Stimulated activated CD4-positive, alpha-beta T cell treated with anti-CD3 and anti-CD28 coated beads, TNF-alpha, amount 100 ng/mL, for 24 hours (primary cell): ENCODE results near the gene MINDY2.

Experiments used
- DNase-seq, 3 experiments: peaks; one replicate each; pipeline ENCODE4 v3.0.0-alpha.2; 2020; ENCODE audit warnings: low read depth in 3 of 3

Gene MINDY2, protein sequence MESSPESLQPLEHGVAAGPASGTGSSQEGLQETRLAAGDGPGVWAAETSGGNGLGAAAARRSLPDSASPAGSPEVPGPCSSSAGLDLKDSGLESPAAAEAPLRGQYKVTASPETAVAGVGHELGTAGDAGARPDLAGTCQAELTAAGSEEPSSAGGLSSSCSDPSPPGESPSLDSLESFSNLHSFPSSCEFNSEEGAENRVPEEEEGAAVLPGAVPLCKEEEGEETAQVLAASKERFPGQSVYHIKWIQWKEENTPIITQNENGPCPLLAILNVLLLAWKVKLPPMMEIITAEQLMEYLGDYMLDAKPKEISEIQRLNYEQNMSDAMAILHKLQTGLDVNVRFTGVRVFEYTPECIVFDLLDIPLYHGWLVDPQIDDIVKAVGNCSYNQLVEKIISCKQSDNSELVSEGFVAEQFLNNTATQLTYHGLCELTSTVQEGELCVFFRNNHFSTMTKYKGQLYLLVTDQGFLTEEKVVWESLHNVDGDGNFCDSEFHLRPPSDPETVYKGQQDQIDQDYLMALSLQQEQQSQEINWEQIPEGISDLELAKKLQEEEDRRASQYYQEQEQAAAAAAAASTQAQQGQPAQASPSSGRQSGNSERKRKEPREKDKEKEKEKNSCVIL

DNA sequence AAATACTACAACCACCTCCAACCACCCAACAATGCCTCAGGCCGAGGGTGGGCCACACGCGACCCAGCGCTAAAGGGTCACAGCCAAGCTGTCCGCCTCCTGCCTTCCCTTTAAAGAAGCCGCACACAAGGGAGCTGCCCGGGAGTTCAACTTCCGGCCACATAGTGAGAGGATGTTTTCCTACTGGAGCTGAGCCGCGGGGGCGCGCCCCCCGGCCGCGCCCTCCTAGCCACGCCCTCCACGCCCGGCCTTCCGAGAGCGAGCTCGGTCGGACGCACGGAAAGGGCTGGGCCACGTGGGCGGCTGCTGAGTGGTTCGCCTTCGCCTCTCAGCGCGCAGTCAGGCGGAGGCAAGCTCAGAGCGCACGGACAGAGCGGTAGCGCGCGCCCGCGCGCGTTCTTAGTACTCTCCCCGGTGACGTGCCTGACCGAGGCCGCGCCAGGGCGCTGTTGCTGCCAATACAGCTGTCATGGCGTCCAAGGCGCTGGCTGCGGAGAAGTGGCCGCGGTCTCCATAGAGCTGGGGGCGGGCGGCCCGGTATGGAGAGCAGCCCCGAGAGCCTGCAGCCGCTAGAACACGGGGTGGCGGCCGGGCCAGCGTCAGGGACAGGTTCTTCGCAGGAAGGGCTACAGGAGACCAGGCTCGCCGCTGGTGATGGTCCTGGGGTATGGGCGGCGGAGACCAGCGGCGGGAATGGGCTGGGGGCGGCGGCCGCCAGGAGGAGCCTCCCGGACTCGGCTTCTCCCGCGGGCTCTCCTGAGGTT, at the start of gene MINDY2:
MINDY2 (plus strand) TSS at position 446 of the 764 bp plus-strand sequence; CDS start at position 540, 94 bp downstream.
- DNase-seq: peak; percentile 84 to 97 (median 94)

DNA sequence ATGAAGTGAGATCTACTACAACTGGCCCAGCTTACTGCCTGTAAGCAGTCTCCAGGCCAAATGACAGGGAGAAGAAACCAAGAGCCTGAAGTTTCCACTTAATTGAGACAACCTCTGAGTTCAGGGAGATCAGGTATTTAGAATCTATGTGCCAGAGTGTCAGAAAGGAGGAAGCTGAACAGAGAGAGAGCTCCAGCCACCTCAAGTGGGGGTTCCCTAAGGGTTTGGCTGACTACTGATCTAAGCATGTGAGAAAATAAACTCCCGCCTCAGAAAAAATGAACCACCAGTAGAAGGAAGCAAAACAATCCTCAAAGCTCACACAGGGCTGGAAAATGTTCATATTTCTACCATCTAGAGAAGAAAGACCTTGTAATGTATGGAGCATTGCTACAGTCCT, 46.6 kb upstream of the MINDY2 start:
- DNase-seq: no peak

DNA sequence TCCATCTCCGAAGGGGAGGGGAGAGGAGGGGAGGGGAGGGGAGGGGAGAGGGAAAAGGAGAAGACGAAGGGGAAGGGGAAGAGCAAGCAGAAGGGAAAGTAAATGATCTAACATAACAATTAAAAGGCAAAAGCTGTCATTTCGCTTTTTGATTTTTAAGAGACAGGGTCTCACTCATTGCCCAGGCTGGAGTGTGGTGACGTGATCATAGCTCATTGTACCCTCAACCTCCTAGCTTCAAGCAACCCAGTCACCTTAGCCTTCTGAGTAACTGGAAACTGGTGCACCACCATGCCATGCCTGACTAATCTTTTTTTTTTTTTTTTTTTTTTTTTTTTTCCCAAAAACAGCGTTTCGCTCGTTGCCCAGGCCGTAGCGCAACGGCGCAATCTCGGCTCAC, 44.2 kb upstream of the MINDY2 start:
- DNase-seq: no peak

DNA sequence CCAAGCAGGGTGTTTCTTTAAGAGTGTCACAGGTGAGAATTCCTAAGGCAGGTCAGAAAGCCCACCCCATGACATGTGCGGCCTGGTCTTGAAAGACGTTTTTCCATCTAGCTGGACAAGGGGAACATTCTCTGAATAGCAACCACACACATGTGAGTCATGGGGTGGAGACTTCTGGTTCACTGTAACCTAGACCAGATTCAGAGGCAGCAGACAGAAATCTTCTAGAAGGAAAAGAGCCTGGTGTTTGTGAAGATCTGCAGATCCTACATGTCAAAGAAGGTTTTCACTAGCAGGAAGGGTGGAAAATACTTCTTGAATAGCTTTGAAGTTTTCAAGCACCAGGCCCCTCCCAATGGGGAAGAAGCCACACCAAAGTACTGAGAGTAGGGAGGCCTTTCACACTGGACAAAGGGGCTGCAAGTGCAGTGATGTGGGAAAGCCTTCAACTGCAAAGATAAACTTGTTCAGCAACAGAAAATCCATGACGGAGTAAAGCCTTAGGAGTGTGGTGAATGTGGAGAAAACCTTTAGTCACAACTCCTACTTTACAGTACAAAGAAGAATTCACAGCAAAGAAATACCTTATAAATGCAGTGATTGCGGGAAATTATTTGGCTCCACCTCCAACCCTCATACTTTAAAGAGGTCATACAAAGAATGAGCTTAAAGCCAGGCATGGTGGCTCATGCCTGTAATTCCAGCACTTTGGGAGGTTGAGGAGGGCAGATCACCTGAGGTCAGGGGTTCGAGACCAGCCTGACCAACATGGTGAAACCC, 39.2 kb upstream of the MINDY2 start:
- DNase-seq: no peak

DNA sequence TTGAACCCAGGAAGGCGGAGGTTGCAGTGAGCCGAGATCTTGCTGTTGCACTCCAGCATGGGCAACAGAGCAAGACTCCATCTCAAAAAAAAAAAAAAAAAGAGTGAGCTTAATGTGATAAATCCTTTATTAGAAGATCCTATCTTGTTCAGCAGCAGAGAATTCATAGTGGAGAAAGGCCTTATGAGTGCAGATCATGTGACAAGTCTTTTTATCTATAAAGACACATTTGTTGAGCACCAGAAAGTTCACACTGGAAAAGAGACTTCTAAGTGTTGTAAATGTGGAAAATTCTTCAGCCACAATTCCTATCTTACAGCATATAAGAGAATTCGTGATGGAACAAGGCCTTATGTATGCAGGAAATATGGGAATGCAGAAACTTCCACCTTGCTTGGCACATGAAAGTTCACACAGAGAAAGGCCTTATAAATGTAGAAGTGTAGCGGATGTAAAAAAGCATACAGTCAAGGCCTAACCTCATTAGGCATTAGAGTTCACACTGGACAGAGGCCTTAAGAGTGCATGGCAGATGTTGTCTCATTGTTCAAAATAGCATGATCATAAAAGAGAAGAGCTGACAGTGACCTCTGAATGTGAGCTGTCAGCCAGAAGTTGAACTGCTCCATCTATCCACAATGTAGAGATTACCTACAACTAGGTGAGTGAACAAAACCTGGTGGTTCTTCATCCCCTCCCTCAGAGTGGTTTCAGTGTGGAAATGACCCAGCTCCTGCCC, 38.3 kb upstream of the MINDY2 start:
- no peak for DNase-seq

DNA sequence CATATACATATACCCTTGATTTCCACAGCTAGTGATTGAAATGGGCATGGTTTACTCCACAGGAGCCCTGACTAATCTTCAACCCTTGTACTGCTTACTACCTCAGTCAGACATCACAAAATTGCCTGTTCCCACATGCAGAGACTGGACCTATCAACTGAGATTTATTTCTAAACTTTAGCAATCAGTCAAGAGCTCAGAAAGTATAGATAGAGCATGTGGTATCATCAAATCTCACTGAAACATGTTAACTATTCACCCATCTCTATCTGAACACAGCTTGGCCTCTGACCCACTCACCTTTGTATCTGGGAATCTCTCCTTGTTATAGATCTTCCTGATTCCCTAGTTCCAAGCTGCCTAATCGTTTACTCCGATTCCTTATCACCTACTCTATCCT, 36.2 kb upstream of the MINDY2 start:
- no peak for DNase-seq

DNA sequence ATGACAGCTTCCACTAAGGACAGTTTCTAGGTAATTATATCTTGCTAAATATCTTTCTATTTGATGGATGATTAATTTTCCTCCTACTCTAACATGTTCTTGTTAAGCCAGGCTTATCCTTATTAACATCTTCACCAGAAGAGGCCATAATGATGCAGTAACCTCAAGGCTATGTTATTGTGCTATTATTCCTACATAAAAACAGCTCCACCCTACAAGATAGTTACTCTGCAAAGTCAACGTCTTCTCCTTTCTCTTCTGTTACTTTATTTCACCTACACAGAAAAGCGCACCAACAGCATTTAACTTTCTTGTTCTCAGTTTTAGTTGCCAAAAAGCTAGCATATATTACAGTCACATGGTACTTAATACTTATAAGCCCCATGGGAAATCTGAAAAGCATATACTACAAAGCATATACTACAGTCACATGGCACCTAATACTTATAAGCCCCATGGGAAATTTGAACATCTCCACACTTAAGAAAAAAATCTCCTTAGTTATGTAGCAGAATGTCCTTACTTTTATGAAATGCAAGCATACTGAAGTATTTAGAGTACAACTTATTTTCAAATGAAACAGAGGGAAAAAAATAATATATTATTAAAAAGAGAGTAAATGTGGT, 35.0 kb upstream of the MINDY2 start:
- DNase-seq: no peak

DNA sequence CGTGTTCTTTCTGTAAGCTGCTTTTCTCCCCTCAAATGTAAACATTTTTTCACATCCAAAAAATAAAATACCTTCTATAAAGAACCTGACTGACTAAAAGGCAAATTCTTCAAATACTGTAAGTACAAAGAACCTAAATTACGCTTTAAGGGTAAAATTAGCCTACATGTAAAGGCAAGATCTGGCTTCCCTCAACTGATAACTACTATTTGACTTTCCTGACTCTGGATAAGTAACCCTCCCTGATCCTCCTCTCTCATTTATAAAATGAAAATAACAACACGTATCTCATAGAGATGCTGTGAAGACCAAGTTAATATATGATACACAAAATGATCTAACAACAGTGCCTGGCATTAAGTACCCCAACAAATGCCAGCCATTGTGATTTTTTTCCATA, 33.8 kb upstream of the MINDY2 start:
- no peak for DNase-seq

DNA sequence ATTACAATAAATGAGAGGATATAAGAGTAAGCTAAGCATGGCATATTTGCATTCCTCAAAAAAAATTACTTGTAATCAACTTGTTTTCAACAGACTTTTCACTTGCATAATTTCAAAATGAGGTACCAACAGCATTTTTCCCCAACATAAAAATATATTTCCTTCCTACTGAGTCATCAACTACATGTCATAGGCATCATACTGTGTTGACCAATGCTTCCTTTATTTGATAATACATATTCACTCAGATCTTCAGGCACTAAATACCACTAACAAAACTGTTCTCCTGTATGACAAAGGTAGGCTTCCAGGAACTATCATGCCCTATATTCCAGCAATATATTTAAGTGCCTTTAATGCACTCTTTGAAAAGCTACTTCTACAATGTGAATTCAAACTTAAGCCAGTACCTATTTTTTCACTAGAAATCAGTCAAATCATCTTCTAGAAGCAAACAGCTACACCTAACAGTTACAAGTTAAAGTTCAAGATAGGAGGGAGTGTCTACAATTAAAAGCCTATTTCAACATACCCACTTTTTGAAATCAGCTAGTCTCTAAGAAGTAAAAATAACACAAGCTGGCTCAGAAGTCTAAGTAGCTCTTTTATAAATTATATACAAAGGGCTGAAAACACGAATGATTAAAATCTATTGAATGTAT, 32.9 kb upstream of the MINDY2 start:
- no peak for DNase-seq

DNA sequence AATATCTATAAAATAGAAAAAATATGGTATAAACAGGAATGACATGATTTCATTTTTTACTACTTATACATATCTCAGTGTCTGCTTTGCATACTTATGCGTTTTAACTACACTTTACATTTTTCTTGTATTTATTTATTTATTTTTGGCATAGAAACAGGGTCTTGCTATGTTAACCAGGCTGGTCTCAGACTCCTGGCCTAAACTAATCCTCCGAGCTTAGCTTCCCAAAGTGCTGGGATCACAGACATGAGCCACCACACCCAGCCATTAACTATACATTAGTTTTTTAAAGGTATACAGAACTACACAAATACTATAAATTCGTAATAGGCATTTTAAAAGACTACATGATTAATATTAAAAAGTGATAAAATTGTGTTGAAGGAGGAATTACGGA, 30.7 kb upstream of the MINDY2 start:
- no peak for DNase-seq

DNA sequence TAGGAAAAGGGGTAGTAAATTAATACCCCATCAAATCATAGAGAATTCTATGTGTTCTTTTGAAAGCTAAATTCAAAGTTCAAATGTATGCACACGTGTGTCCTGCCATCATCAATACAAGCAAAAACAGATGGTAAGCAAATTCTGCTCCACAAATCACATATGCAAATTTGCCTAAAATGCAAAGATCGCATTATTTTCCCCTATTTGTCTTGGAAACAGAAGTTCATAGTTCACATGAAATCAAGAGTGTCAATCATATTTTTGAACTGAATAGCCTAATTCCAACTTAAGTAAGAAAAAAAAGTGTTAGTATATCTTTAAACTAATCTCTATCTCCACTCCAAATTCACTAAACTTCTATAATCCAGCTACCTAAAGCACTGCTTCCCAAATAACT, 30.1 kb upstream of the MINDY2 start:
- no peak for DNase-seq

DNA sequence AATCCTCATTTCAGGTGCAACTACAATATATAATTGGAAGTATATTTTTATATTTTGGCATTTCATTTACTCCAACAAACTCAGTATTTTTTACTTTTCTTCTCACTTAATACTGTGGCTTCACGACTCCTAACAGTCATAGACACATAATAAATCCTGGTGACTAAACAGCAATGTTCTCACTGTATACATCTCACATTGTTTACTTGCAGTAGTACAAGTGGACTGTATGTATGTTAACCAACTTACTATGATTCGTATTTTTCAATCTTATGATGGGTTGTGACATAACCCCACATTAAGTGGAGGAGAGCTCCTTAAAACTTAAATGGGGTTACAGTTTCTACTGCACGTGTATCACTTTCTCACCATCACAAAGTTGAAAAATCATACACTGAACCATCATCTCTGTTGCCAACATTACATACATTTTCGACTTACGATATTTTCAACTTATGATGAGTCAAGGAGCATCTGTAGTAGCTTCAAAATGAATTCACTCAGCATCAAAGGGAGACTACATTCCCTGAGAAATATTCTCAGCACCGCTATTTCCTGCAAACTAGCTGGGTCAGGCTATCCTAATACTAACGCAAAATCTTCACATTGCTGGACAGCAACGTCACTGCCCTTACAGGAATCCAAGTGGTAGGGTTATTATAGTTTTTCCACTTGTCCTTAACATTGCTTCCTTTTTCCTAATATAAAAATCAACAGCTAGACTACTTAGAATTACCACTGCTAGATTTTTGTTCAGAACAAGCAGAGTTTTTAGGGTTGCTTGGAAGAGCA, 28.9 kb upstream of the MINDY2 start:
- DNase-seq: no peak

DNA sequence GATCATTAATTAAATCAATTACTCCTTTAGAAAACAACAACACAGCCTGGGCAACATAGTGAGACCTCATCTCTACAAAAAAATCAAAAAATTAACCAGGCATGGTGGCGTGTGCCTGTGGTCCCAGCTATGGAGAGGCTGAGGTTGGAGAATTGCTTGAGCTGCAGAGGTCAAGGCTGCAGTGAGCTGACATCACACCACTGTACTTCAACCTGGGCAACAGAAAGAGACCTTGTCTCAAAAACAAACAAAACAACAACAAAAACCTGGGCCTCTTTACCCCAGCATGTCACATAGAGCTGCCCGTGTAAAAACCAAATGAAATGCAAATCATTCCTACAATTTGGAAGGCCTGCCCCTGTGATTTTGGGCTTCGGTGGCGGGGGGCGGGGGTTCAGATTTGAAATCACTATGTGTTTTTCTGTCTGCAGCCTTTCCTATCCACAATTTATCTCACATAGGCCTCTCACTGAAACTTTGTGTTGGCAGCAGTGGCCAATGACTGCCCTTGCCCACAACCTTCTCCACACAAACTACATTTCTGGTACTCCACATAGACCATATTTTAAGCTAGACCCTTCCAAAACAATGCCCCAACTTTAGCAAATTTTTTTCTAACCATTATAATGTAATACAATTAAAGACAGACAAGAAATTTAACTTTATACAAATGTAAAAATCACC, 28.1 kb upstream of the MINDY2 start:
- DNase-seq: no peak

DNA sequence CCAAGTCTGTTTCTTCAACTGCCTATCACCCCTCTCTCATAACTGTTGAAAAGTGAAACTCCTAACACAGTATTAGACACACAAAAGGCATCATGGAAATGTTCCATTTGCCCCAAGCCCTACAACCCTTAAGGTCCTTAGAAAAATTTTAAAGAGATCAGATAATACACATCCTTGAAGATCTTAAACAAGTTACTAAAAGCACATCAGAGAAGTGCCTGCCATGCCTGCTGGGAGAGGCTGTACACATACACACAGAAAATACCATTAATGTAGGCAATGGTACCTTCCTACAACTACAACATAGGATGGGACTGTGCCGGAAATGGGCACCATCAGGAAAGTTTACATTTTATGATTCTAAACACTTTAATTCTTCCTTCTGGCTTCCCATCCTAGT, 24.9 kb upstream of the MINDY2 start:
- no peak for DNase-seq

DNA sequence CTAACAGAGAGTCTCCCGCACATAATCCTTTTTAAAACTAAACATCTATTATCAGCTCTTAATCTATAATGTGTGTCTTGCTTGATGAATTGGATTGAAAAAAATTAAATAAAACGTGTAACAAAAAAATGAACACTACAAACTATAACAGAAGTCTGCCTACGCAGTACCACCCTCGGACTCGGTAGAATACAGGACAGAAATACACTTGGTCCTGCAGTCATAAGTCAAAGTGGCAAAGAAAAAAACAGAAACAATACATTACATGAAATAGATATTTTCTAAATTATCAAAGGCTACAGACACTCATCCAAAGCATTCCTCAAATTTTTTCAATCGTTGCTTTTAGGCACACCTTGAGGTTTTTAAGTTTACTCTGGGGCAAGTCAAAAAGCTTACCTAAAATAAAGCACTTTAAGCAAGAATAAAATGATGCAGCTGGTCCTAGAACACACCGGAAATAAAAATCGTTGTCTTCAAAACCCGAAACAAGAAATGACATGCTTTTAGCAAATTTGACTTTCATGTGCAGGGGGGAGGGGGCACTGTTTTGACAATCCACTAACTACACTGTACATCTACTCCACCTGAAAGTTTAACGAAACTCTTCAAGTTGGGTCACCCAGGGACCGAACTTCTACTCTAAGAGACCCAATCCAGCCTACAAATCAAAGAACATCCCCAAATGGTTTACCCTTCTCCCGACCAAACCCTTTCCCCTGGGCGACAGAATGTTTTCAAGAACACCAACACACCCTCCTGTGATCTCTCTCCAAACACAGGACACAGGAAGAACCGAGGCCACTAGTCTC, 22.9 kb upstream of the MINDY2 start:
- peak in 1 of 3 experiments; percentile 18 for DNase-seq

DNA sequence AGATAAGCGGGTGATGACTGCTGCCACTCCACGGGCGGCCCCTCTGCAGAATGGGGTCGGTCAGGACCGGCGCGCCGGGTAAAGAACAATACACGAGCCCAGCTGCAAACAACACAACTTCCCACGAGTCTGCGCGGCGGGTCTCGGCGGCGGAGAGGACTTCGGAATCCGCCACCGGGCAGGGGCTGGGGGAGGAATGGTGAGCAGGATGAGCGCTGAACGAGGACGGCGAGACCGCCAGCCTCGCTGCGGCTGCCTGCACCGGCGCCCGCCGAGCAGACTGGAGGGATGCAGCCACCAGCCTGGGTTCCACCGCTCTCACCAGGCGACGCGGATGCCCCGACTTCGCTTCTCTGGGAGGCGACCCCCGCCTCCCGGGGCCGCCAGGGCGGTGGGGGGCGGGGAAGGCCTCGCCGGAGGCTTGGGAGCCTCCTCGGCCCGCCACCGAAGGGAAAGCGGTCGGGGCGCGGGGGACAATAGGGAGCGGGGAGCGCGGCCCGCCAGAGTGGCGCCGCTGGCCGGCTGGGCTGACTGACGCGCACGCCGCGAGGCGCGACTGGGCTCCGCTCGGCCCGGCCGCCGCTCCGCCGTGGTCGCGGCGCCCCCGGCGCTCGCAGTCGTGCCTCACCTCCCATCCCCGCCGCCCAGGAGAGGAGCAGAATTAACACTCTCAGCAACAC, 22.1 kb upstream of the MINDY2 start:
- DNase-seq: peak in 1 of 3 experiments; percentile 24
